GM19438 (cell line): ENCODE measurements around the gene NEFH.
"Not testable (repeated sequence)": the region's sequence is repeated elsewhere in the genome, so short reads cannot be mapped to it uniquely, and the experiment has no call there.

Source experiments
- ATAC-seq: cut with Tn5 transposase; IDR thresholded peaks from one replicate; pipeline ENCODE4 v1.9.1; 2021; ENCODE audit warnings: low read depth; ENCODE audit not compliant: unreplicated experiment

Gene NEFH

GRCh38 chr22:29489127-29489780, 9.2 kb downstream of the NEFH start:
- not testable (repeated sequence) for ATAC-seq

- ATAC-seq: no peak
Observed at GRCh38 chr22:29491012-29491411, 11.0 kb downstream of the NEFH start.

GRCh38 chr22:29493636-29494035, 13.6 kb downstream of the NEFH start:
- no peak for ATAC-seq

- ATAC-seq: no peak
Observed at GRCh38 chr22:29499852-29500251, 19.8 kb downstream of the NEFH start.

GRCh38 chr22:29503811-29504372, 23.9 kb downstream of the NEFH start:
- ATAC-seq: no peak

DNA sequence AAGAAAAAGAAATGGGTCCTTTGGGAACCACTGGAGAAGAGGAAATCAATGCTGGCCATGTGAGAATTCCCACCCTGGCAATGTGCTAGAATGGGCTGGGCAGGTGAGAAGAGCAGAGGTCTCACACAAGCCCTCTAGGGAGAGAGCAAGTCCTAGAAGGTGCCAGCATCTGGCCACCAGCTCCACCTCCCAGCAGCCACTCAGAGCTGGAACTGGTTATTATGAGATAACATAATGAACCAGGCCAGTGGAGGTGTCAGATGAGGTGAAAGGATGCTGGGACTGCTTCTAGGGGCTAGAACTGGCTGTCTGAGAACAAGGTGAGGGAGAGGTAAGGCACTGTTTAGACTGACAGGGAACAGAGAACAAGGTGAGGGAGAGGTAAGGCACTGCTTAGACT, 29.3 kb downstream of the NEFH start:
- no peak for ATAC-seq

- ATAC-seq: no peak
Observed at GRCh38 chr22:29509815-29510214, 29.8 kb downstream of the NEFH start.

DNA sequence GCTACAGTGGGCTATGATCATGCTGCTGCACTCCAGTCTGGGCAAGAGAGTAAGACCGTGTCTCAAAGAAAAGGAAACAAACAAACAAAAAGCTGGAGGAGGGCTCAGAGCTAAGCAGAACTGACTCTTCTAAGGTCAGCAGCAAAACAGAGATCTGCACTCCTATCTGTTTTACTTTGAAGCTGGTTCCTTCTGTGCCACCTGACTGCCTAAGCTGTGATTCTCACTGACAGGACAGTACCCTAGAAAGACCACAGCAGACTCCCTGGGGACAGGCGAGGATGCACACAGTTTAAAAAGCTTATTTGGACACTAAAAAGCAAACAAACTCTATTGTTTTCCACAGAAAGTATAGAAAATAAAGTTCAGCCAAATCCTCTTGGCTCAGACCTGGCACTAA, 30.5 kb downstream of the NEFH start:
- ATAC-seq: no peak

GRCh38 chr22:29511126-29511862, 31.3 kb downstream of the NEFH start:
- no peak for ATAC-seq

DNA sequence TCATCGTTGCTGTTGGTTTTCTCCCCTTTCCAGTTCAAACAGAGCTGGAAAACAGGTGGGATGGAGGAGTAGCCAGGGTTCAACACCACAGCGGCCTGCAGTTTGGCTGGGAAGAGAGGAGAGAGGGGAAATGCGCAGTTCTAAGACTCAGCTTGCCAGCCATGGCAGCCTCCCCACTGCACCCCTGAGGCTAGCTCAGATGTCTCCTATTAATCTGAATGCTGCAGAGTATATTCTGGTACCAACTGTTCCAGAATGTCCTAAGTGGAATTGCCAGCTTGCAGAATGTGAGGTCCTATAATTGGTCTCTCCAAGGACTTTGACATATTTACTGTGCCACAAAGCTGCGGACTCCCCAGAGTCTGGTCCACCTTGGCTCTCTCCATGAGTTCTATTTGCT, 32.0 kb downstream of the NEFH start:
- ATAC-seq: no peak

DNA sequence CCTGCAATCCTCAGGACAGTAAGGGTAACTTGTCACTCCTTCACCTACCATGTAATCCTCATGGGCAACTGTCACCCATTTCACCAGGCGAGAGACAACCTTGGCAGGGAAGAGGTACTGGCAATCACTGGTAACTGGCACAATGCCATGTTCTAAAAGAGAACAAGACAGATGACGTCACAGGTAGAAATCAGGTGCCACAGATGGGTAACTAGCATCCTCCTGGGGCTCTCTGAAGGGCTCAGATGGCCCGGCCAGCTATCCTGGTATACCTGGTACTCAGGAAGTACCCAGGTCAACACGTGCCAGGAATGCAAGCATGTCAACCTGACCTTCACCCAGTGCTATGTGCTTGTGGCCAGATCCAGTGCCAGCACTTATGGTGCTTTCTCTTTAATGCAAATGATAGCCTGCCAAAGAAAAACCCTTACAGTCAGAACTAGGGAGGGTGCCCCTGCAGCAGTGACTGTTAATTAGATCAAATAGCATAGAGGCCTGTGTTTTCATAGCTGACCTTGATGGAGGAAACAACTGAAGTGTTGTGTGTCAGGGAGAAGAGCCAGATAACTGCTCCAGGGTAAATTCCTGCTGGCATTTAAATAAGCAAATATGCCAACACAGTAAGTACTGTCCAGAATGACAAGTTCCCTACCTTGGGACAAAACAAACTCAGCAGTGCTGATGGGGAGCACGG, 37.3 kb downstream of the NEFH start:
- no peak for ATAC-seq

DNA sequence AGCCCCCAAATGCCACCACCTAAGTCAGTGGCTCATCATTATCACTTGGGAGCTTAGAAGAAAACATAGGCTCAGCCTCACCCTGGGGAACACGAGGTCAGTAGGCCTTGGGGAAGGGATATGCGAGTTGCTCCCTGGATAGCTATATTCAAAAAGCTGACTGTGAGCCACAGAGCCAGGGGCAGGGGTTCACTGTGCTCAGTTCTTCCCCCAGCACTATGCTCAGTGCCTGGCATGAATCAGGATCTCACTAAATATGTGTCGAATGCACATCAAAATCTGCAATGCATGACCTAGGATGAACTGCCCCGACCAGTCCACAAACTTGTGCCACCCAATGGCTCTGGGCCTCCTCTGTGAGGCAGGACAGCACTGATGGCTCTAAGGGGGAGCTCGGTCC, 38.4 kb downstream of the NEFH start:
- no peak for ATAC-seq

DNA sequence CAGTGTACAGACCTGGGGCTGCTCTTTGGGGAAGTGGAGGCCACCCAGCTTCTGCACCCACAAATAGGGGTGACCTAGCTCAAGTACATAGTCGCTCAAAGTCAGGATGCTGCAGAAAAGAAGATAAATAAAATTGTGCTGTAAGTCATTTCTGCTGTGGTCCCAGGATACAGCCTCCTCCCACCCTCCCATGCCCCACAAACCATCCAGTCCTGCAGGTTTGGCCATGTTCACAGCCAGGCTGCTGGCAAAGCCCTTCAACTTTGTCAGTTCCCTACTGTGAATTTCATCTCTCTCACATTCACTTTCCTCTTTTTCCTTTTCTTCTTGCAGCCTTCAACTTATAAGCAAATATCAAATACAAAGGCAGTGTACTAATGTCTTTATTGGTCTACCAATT, 40.0 kb downstream of the NEFH start:
- no peak for ATAC-seq

DNA sequence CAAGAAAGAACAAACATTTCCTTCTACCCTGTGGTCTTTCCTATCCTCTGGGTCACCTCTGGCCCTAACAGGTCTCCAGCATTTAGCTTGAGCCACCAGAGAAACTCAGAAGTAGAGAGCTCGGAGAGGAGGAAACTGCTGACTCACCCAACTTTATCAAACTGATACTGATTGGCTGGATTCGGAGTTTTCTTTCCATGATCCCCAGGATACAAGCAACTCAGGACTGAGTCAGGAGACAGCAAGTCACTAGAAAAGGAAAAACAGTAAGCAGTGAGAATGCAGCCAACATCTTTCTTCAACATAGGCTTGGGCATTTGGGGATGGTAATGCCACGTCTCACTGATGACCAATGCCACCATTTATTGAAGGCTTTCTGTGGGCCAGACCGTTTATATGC, 40.8 kb downstream of the NEFH start:
- ATAC-seq: no peak

DNA sequence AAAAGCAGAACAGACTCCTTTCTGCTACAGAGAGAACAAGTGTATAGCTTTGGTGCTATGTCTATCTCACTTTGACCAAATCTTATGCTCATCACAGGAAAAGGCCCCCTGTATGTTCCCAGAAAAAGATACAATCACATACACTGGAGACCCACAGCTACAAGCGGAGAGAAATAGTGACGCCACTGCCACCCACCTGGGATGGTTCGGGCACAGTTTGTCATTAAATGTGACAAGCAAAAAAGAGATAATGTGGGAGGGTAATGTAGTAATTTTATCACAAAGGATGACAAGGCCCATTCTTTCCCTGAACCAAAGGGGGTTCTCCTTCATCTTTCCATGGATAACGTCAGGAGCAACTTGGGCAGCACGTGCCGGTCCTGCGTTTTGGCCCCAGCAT, 41.5 kb downstream of the NEFH start:
- no peak for ATAC-seq

DNA sequence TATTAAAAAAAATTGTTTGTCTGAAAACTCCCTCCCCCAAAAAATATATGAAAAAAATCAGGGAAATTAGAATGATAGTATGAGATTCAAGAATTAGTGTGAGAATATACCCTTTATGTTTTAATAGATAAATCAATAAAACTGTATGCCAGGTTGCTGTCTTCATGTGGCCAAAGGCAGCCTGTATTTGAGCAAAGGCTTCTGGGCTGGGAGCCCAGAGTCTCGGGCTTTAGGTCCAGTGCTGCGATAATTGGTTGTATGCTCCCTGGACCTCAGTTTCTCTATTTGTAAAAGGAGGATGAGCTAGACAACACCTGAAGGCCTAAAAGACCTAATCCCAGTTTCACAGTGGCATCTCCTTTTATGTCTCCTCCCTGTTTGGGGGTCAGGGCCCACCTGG, 43.7 kb downstream of the NEFH start:
- no peak for ATAC-seq

- ATAC-seq: no peak
Observed at GRCh38 chr22:29524442-29525191, 44.6 kb downstream of the NEFH start.

DNA sequence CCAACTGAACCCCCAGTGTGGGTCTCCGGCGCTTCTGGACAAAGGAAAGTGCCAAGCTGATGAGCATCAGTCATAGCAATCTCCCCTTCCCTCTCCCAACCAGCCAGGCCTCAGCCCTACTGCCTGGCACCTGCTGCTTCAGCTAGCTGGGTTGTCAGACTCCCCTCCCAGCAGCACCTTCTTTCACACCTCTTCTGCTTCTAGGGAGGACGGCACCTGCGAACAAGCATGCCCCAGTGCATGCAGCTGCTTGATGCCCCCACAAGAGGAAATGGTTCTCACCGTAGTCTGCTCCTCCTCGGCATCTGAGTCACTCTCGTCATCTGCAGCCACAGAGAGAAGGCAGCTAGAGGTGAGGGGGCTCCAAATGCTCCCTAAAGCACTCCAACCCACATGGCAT, 48.1 kb downstream of the NEFH start:
- no peak for ATAC-seq

DNA sequence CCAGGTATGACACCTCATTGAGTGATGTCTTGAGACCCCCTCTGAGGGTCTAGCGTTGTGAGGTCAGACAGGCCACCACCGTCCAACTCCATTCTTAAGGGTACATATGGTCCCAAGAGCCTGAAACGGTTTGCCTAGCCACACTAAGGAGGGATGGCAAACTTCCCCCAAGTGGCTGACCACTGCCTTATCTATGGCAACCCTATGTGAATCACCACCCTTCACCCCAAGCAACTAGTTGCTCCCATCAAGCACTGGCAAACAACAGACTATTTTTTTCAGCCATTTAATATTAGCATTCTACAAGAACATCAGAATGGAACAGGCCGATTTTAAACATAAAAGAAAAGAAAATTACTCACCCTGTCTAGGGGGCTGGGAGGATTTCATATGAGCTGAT, 50.7 kb downstream of the NEFH start:
- no peak for ATAC-seq

- no peak for ATAC-seq
Observed at GRCh38 chr22:29531419-29531818, 51.4 kb downstream of the NEFH start.

DNA sequence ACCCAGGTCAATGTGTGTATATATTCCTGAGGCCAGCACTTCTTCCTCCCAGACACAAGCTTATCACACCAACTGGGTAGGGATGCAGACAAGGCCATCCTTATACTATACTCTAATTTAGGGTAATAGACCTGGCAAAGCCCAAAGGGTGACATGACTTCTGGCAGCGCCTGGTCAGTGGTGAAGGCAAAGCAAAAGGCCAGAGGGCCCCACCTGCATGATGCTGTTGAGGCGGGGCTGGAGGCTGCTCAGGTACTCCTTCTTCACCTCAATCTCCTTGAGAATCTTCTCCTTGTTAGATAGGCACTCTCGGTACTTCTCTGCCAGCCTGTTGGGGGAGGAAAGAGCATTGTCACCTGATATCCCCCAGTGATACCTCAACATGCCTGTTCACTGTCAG, 56.4 kb downstream of the NEFH start:
- ATAC-seq: no peak
